Trophoblast cell (in vitro differentiated cells and primary cell): ENCODE results near the gene SPRED2.

Source experiments
- DNase-seq, 2 donors: peaks; one replicate each; pipeline ENCODE4 v3.0.0-alpha.2; 2016
- H2AFZ ChIP-seq: 2 replicates; pipeline ENCODE4 v1.6.1; 2013; ENCODE audit warnings: low read length, moderate library complexity, mild to moderate bottlenecking; ENCODE audit not compliant: insufficient read depth, poor library complexity
- H2AK5ac ChIP-seq: 2 replicates; pipeline ENCODE4 v1.6.1; 2013; ENCODE audit warnings: mild to moderate bottlenecking, low read length
- H2BK120ac ChIP-seq: 2 replicates; pipeline ENCODE4 v1.6.1; 2013; ENCODE audit warnings: low read length, mild to moderate bottlenecking, moderate library complexity; ENCODE audit not compliant: insufficient read depth, poor library complexity
- H2BK12ac ChIP-seq: 2 replicates; pipeline ENCODE4 v1.6.1; 2013; ENCODE audit warnings: mild to moderate bottlenecking, low read length, moderate library complexity
- H2BK5ac ChIP-seq: 2 replicates; pipeline ENCODE4 v1.6.1; 2013; ENCODE audit warnings: low read length, low read depth, moderate library complexity, mild to moderate bottlenecking; ENCODE audit not compliant: poor library complexity
- H3K14ac ChIP-seq: 2 replicates; pipeline ENCODE4 v1.6.1; 2013; ENCODE audit warnings: mild to moderate bottlenecking, low read length
- H3K18ac ChIP-seq: 2 replicates; pipeline ENCODE4 v1.6.1; 2013; ENCODE audit warnings: mild to moderate bottlenecking, low read length
- H3K23ac ChIP-seq: 2 replicates; pipeline ENCODE4 v1.6.1; 2013; ENCODE audit warnings: low read length
- H3K27ac ChIP-seq: 2 replicates; pipeline ENCODE4 v1.5.1; 2013; ENCODE audit warnings: low read depth, mild to moderate bottlenecking, inconsistent platforms, low read length, moderate library complexity
- H3K27me3 ChIP-seq: 2 replicates; pipeline ENCODE4 v1.6.1; 2013; ENCODE audit warnings: inconsistent platforms, mild to moderate bottlenecking, low read length, moderate library complexity; ENCODE audit not compliant: insufficient read depth
- H3K36me3 ChIP-seq, 2 experiments: 1 replicate in 1 of 2; 2 replicates in 1 of 2; pipeline ENCODE4 v1.6.1; 2013; ENCODE audit warnings: low read length in 2 of 2, mild to moderate bottlenecking in 2 of 2, moderate library complexity in 1 of 2; ENCODE audit not compliant: insufficient read depth in 2 of 2, control insufficient read depth in 1 of 2
- H3K4ac ChIP-seq: 2 replicates; pipeline ENCODE4 v1.6.1; 2013; ENCODE audit warnings: low read depth, mild to moderate bottlenecking, low read length, moderate library complexity
- H3K4me1 ChIP-seq, 2 experiments: 1 replicate in 1 of 2; 2 replicates in 1 of 2; pipeline ENCODE4 v1.6.1; 2013; ENCODE audit warnings: low read length in 2 of 2, mild to moderate bottlenecking in 2 of 2, moderate library complexity in 1 of 2; ENCODE audit not compliant: insufficient read depth in 2 of 2, control insufficient read depth in 1 of 2
- H3K4me2 ChIP-seq: 2 replicates; pipeline ENCODE4 v1.6.1; 2013; ENCODE audit warnings: inconsistent platforms, mild to moderate bottlenecking, low read length, moderate library complexity
- H3K4me3 ChIP-seq: 2 replicates; pipeline ENCODE4 v1.5.1; 2013; ENCODE audit warnings: mild to moderate bottlenecking, low read depth, low read length, inconsistent platforms
- H3K79me1 ChIP-seq: one replicate; pipeline ENCODE4 v1.6.1; 2013; ENCODE audit warnings: low read length
- H3K79me2 ChIP-seq: 2 replicates; pipeline ENCODE4 v1.6.1; 2013; ENCODE audit warnings: low read length, mild to moderate bottlenecking; ENCODE audit not compliant: control insufficient read depth, insufficient read depth, poor library complexity
- H3K9ac ChIP-seq: 2 replicates; pipeline ENCODE4 v1.6.1; 2013; ENCODE audit warnings: mild to moderate bottlenecking, low read length
- H3K9me3 ChIP-seq: 2 replicates; pipeline ENCODE4 v1.6.1; 2013; ENCODE audit warnings: low read depth, mild to moderate bottlenecking, control low read depth, inconsistent platforms, low read length; ENCODE audit not compliant: insufficient read depth
- H4K12ac ChIP-seq: 2 replicates; pipeline ENCODE4 v1.6.1; 2013; ENCODE audit warnings: low read depth, mild to moderate bottlenecking, low read length, moderate library complexity
- H4K8ac ChIP-seq: 2 replicates; pipeline ENCODE4 v1.6.1; 2013; ENCODE audit warnings: low read depth, mild to moderate bottlenecking, low read length, moderate library complexity
- H4K91ac ChIP-seq: one replicate; pipeline ENCODE4 v1.6.1; 2013; ENCODE audit warnings: low read depth, mild to moderate bottlenecking, low read length, moderate library complexity
- WGBS: extraction: QIAGEN DNeasy Blood & Tissue Kit; methylation state at CpG from one replicate; pipeline ENCODE4 v1.1.7; 2013; ENCODE audit warnings: missing lambda C conversion rate; ENCODE audit not compliant: insufficient read length, insufficient coverage; ENCODE audit errors: extremely low coverage; 5-methylcytosine and 5-hydroxymethylcytosine counted together

The SPRED2 gene

GRCh38 chr2:65431421-65432226 is 775 bp downstream of the SPRED2 start:
- Histone ChIP-seq H3K4ac (peak overlapping the region; percentile 14), H2BK12ac (no peak overlapping the region), H4K91ac (peak overlapping the region; percentile 53), H3K18ac (peak overlapping the region; percentile 56), H4K8ac (peak overlapping the region; percentile 39), H3K23ac (no peak overlapping the region), H2BK120ac (peak overlapping the region; percentile 4), H3K79me2 (peaks cover 2% of the 10 kb centered on the region), H3K27me3 (peaks cover 2% of the 10 kb centered on the region), H2AK5ac (no peak overlapping the region), H3K4me2 (peak overlapping the region; percentile 96), H3K9me3 (no peaks in the 10 kb centered on the region), H4K12ac (peak overlapping the region; percentile 6), H3K79me1 (peaks cover 10% of the 10 kb centered on the region), H3K4me1 (peaks cover 5% of the 10 kb centered on the region in 2 experiments), H3K27ac (no peak overlapping the region), H3K9ac (peak overlapping the region; percentile 48), H3K4me3 (peak overlapping the region; percentile 88), H3K36me3 (no peaks in the 10 kb centered on the region), H2AFZ (peak overlapping the region; percentile 33), H3K14ac (peak overlapping the region; percentile 22), H2BK5ac (no peak overlapping the region)
- no CpG with 5 or more reads among the region's 71 CpGs for WGBS
- DNase-seq: peak in 1 of 2 donors; percentile 59

- H3K27ac ChIP-seq: no peak overlapping the region
- peaks cover 2% of the 10 kb centered on the region for H3K27me3 ChIP-seq
- H3K23ac ChIP-seq: no peak overlapping the region
- H4K91ac ChIP-seq: no peak overlapping the region
- no peaks in the 10 kb centered on the region for H3K9me3 ChIP-seq
- H4K8ac ChIP-seq: no peak overlapping the region
- H3K36me3 ChIP-seq: no peaks in the 10 kb centered on the region
- H3K4ac ChIP-seq: no peak overlapping the region
- H2BK12ac ChIP-seq: no peak overlapping the region
- peaks cover 6% of the 10 kb centered on the region for H3K79me1 ChIP-seq
- peak overlapping the region; percentile 1 for H2AFZ ChIP-seq
- no peak overlapping the region for H3K14ac ChIP-seq
- no peak overlapping the region for H2BK5ac ChIP-seq
- H4K12ac ChIP-seq: no peak overlapping the region
- H3K4me3 ChIP-seq: peak overlapping the region; percentile 88
- no peak overlapping the region for H2BK120ac ChIP-seq
- peak overlapping the region; percentile 13 for H3K9ac ChIP-seq
- H3K79me2 ChIP-seq: peaks cover under 1% of the 10 kb centered on the region
- peaks cover 5% of the 10 kb centered on the region in 2 experiments for H3K4me1 ChIP-seq
- H2AK5ac ChIP-seq: no peak overlapping the region
- H3K4me2 ChIP-seq: peak overlapping the region; percentile 96
- DNase-seq: peak; percentile 56 to 67
- peak overlapping the region; percentile 2 for H3K18ac ChIP-seq
- no CpG with 5 or more reads among the region's 95 CpGs for WGBS
These were observed 1.6 kb downstream of the SPRED2 start for GRCh38 chr2:65430603-65431420.

GRCh38 chr2:65429786-65430602 is 2.4 kb downstream of the SPRED2 start:
- no peaks in the 10 kb centered on the region for H3K36me3 ChIP-seq
- H4K12ac ChIP-seq: no peak overlapping the region
- no peak overlapping the region for H2AFZ ChIP-seq
- no peak overlapping the region for H3K4ac ChIP-seq
- no peak overlapping the region for H2BK12ac ChIP-seq
- DNase-seq: peak in 1 of 2 donors; percentile 41
- no peak overlapping the region for H3K18ac ChIP-seq
- H2AK5ac ChIP-seq: no peak overlapping the region
- H3K27ac ChIP-seq: no peak overlapping the region
- WGBS: no CpG with 5 or more reads among the region's 17 CpGs
- no peak overlapping the region for H2BK120ac ChIP-seq
- peaks cover 5% of the 10 kb centered on the region in 2 experiments for H3K4me1 ChIP-seq
- no peak overlapping the region for H3K14ac ChIP-seq
- H3K4me3 ChIP-seq: peak overlapping the region; percentile 88
- H3K79me2 ChIP-seq: no peaks in the 10 kb centered on the region
- no peak overlapping the region for H2BK5ac ChIP-seq
- no peak overlapping the region for H3K9ac ChIP-seq
- H4K91ac ChIP-seq: no peak overlapping the region
- no peak overlapping the region for H3K23ac ChIP-seq
- no peaks in the 10 kb centered on the region for H3K9me3 ChIP-seq
- H4K8ac ChIP-seq: no peak overlapping the region
- H3K4me2 ChIP-seq: peak overlapping the region; percentile 96
- H3K27me3 ChIP-seq: peaks cover 2% of the 10 kb centered on the region
- H3K79me1 ChIP-seq: peaks cover 6% of the 10 kb centered on the region

- Histone ChIP-seq H3K36me3 (no peaks in the 10 kb centered on the region), H2BK12ac (no peak overlapping the region), H3K9me3 (no peaks in the 10 kb centered on the region), H2AFZ (no peak overlapping the region), H4K91ac (no peak overlapping the region), H3K9ac (no peak overlapping the region), H4K8ac (no peak overlapping the region), H2AK5ac (no peak overlapping the region), H2BK120ac (no peak overlapping the region), H3K23ac (no peak overlapping the region), H3K4ac (no peak overlapping the region), H3K14ac (no peak overlapping the region), H3K4me2 (no peak overlapping the region), H3K4me1 (peaks cover 5% of the 10 kb centered on the region in 2 experiments), H2BK5ac (no peak overlapping the region), H3K79me1 (peaks cover 6% of the 10 kb centered on the region), H3K27me3 (peaks cover 2% of the 10 kb centered on the region), H4K12ac (no peak overlapping the region), H3K79me2 (no peaks in the 10 kb centered on the region), H3K27ac (no peak overlapping the region), H3K4me3 (no peak overlapping the region), H3K18ac (no peak overlapping the region)
- no peak for DNase-seq
- no CpG with 5 or more reads among the region's 2 CpGs for WGBS
These were observed 4.9 kb downstream of the SPRED2 start for GRCh38 chr2:65427532-65427931.
